ENCODE results near the gene GRK4. TPM values are rescaled to one million over a fixed set of nuclear protein-coding genes. Genes with fewer than 3 reads are reported as not detected.

The GRK4 gene
- total RNA-seq, 2 experiments from 2014 or later: 1.3 to 2.1 TPM

DNA sequence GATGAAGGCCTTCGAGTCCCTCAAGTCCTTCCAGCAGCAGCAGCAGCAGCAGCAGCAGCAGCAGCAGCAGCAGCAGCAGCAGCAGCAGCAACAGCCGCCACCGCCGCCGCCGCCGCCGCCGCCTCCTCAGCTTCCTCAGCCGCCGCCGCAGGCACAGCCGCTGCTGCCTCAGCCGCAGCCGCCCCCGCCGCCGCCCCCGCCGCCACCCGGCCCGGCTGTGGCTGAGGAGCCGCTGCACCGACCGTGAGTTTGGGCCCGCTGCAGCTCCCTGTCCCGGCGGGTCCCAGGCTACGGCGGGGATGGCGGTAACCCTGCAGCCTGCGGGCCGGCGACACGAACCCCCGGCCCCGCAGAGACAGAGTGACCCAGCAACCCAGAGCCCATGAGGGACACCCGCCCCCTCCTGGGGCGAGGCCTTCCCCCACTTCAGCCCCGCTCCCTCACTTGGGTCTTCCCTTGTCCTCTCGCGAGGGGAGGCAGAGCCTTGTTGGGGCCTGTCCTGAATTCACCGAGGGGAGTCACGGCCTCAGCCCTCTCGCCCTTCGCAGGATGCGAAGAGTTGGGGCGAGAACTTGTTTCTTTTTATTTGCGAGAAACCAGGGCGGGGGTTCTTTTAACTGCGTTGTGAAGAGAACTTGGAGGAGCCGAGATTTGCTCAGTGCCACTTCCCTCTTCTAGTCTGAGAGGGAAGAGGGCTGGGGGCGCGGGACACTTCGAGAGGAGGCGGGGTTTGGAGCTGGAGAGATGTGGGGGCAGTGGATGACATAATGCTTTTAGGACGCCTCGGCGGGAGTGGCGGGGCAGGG lies 111.7 kb downstream of the GRK4 start:
- Mint-ChIP-seq H3K9me3 (no peaks in the 10 kb centered on the region), H3K4me3 (peak overlapping the region; percentile 83), H3K36me3 (ENCODE audit: low read depth) (peaks cover 1% of the 10 kb centered on the region), H3K27me3 (ENCODE audit: low read depth) (no peaks in the 10 kb centered on the region), H3K4me1 (ENCODE audit: low read depth) (peaks cover 34% of the 10 kb centered on the region), H3K27ac (peak overlapping the region; percentile 83)
- CTCF ChIA-PET: interaction anchor here (0.6 to 1.0 kb wide), 2 partner anchors 36 to 324 kb away, joined by 3 to 5 read pairs; no protein-coding TSS in a partner anchor
- DNase-seq: peak; percentile 62
- intact Hi-C loops (cut with micrococcal nuclease): loop anchor here (1.0 kb wide), 6 partner anchors 10 to 880 kb away; partner anchors contain the start of genes GRK4 and NOP14

DNA sequence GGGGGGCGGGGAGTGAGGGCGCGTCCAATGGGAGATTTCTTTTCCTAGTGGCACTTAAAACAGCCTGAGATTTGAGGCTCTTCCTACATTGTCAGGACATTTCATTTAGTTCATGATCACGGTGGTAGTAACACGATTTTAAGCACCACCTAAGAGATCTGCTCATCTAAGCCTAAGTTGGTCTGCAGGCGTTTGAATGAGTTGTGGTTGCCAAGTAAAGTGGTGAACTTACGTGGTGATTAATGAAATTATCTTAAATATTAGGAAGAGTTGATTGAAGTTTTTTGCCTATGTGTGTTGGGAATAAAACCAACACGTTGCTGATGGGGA lies 112.2 kb downstream of the GRK4 start:
- Mint-ChIP-seq H3K27ac (no peak overlapping the region), H3K9me3 (no peaks in the 10 kb centered on the region), H3K27me3 (ENCODE audit: low read depth) (no peaks in the 10 kb centered on the region), H3K4me1 (ENCODE audit: low read depth) (peaks cover 37% of the 10 kb centered on the region), H3K4me3 (peak overlapping the region; percentile 83), H3K36me3 (ENCODE audit: low read depth) (peaks cover 1% of the 10 kb centered on the region)
- DNase-seq: no peak
- CTCF ChIA-PET: interaction anchor here (1.0 kb wide), 1 partner anchor 35 kb away, joined by 3 read pairs; no protein-coding TSS in a partner anchor
- intact Hi-C loops (cut with micrococcal nuclease): no loop called here

DNA sequence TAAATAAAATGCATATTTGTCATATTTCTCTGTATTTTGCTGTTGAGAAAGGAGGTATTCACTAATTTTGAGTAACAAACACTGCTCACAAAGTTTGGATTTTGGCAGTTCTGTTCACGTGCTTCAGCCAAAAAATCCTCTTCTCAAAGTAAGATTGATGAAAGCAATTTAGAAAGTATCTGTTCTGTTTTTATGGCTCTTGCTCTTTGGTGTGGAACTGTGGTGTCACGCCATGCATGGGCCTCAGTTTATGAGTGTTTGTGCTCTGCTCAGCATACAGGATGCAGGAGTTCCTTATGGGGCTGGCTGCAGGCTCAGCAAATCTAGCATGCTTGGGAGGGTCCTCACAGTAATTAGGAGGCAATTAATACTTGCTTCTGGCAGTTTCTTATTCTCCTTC lies 114.4 kb downstream of the GRK4 start:
- peak; percentile 69 for DNase-seq
- H3K4me1 Mint-ChIP-seq (ENCODE audit: low read depth): peaks cover 53% of the 10 kb centered on the region
- peaks cover 1% of the 10 kb centered on the region for H3K36me3 Mint-ChIP-seq (ENCODE audit: low read depth)
- CTCF ChIA-PET: no interaction called here
- no peaks in the 10 kb centered on the region for H3K27me3 Mint-ChIP-seq (ENCODE audit: low read depth)
- H3K27ac Mint-ChIP-seq: peak overlapping the region; percentile 68
- H3K9me3 Mint-ChIP-seq: no peaks in the 10 kb centered on the region
- intact Hi-C loops (cut with micrococcal nuclease): no loop called here
- H3K4me3 Mint-ChIP-seq: no peak overlapping the region

DNA sequence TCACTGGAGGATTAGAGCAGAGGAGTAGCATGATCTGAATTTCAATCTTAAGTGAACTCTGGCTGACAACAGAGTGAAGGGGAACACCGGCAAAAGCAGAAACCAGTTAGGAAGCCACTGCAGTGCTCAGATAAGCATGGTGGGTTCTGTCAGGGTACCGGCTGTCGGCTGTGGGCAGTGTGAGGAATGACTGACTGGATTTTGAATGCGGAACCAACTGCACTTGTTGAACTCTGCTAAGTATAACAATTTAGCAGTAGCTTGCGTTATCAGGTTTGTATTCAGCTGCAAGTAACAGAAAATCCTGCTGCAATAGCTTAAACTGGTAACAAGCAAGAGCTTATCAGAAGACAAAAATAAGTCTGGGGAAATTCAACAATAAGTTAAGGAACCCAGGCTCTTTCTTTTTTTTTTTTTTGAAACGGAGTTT lies 116.3 kb downstream of the GRK4 start:
- Mint-ChIP-seq H3K9me3 (peaks cover 2% of the 10 kb centered on the region), H3K4me3 (no peak overlapping the region), H3K4me1 (ENCODE audit: low read depth) (peaks cover 68% of the 10 kb centered on the region), H3K27ac (no peak overlapping the region), H3K27me3 (ENCODE audit: low read depth) (no peaks in the 10 kb centered on the region), H3K36me3 (ENCODE audit: low read depth) (peaks cover 7% of the 10 kb centered on the region)
- CTCF ChIA-PET: interaction anchor here (0.7 to 1.1 kb wide), 2 partner anchors 16 to 124 kb away, joined by 3 read pairs; no protein-coding TSS in a partner anchor
- DNase-seq: no peak
- intact Hi-C loops (cut with micrococcal nuclease): no loop called here

DNA sequence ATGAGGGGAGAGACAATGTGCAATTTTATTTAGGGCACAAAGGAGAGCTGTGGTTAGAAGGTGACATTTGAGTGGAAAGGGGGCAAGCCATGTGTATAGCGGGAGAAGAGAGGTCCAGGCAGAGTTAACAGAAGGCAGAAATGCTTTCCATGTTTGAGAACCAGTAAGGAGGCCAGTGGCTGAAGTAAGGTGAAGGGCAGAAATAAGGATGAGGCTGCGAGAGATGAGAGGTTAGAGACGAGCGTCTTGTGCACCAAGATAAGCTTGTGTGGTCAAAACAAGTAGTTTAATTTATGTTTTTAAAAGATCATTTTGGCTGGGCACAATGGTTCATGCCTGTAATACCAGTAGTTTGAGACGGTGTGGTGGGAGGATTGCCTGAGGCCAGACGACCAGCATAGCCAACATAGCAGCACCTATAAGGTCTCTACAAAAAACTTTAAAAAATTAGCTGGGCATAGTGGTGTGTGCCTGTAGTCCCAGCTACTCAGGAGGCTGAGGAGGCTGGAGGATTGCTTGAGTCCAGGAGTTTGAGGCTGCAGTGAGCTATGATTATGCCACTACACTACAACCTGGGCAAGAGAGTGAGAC lies 119.6 kb downstream of the GRK4 start:
- Mint-ChIP-seq H3K4me3 (no peak overlapping the region), H3K4me1 (ENCODE audit: low read depth) (peaks cover 75% of the 10 kb centered on the region), H3K27me3 (ENCODE audit: low read depth) (no peaks in the 10 kb centered on the region), H3K9me3 (peaks cover 2% of the 10 kb centered on the region), H3K36me3 (ENCODE audit: low read depth) (peaks cover 15% of the 10 kb centered on the region), H3K27ac (peak overlapping the region; percentile 15)
- intact Hi-C loops (cut with micrococcal nuclease): no loop called here
- no peak for DNase-seq
- CTCF ChIA-PET: interaction anchor here (0.6 to 1.0 kb wide), 2 partner anchors 107 to 127 kb away, joined by 3 read pairs; no protein-coding TSS in a partner anchor

DNA sequence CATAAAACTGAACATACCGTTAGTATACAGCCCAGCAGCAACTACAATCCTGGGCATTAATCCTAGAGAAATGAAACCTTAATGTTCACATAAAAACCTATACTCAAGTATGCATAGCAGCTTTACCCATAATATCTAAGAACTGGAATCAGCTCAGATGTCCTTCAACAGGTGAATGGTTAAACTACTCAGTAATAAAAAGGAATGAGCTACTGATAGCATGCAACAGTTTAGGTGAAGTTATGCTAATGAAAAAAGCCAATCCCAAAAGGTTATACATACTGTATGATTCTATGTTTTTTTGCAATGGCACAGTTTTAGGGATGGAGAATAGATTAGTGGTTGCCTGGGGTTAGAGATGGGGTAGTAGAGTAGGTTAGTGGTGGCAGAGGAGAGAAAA lies 120.4 kb downstream of the GRK4 start:
- Mint-ChIP-seq H3K4me3 (peak overlapping the region; percentile 16), H3K4me1 (ENCODE audit: low read depth) (peaks cover 77% of the 10 kb centered on the region), H3K9me3 (peaks cover 2% of the 10 kb centered on the region), H3K36me3 (ENCODE audit: low read depth) (peaks cover 20% of the 10 kb centered on the region), H3K27me3 (ENCODE audit: low read depth) (no peaks in the 10 kb centered on the region), H3K27ac (peak overlapping the region; percentile 86)
- DNase-seq: no peak
- intact Hi-C loops (cut with micrococcal nuclease): loop anchor here (2.0 kb wide), 1 partner anchor 119 kb away; no protein-coding TSS in a partner anchor
- CTCF ChIA-PET: interaction anchor here (1.1 kb wide), 1 partner anchor 11 kb away, joined by 3 read pairs; no protein-coding TSS in a partner anchor

DNA sequence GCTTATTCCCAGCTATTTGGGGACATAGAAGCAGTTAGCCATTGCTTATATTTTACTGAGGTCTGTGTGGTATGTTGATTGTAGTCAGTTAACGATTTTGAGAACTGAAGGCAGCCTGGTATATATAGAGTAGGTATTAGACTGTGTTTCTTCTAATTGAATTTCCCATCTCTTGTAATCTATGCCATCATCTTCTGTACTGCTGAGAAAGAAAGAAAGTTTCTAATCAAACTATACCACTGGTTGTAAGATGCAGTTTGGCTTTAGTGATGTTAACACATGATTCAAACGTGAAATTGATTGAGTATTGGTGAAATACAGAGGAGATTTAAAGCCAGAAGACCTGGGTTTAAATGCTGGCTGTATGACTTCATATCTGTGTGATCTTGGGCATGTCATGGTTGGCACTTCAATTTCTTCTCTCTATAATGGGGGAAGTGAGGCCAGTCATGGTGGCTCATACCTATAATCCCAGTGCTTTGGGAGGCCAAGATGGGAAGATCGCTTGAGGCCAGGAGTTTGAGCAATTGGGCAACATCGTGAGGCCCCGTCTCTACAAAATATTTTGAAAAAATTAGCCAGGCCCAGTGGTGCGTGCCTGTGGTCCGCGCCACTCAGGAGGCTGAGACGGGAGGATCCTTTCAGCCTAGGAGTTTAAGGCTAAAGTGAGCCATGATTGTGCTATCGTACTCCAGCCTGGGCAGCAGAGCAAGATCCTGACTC lies 122.7 kb downstream of the GRK4 start:
- intact Hi-C loops (cut with micrococcal nuclease): loop anchor here (1.0 to 5.0 kb wide), 7 partner anchors 12 to 674 kb away; partner anchors contain the start of genes GRK4, HTT, HTT-AS and NOP14
- Mint-ChIP-seq H3K36me3 (ENCODE audit: low read depth) (peaks cover 29% of the 10 kb centered on the region), H3K27me3 (ENCODE audit: low read depth) (no peaks in the 10 kb centered on the region), H3K9me3 (peaks cover 2% of the 10 kb centered on the region), H3K4me3 (peak overlapping the region; percentile 23), H3K4me1 (ENCODE audit: low read depth) (peaks cover 69% of the 10 kb centered on the region), H3K27ac (peak overlapping the region; percentile 86)
- no peak for DNase-seq
- CTCF ChIA-PET: interaction anchor here (1.0 kb wide), 2 partner anchors 9 to 16 kb away, joined by 3 to 4 read pairs; no protein-coding TSS in a partner anchor

DNA sequence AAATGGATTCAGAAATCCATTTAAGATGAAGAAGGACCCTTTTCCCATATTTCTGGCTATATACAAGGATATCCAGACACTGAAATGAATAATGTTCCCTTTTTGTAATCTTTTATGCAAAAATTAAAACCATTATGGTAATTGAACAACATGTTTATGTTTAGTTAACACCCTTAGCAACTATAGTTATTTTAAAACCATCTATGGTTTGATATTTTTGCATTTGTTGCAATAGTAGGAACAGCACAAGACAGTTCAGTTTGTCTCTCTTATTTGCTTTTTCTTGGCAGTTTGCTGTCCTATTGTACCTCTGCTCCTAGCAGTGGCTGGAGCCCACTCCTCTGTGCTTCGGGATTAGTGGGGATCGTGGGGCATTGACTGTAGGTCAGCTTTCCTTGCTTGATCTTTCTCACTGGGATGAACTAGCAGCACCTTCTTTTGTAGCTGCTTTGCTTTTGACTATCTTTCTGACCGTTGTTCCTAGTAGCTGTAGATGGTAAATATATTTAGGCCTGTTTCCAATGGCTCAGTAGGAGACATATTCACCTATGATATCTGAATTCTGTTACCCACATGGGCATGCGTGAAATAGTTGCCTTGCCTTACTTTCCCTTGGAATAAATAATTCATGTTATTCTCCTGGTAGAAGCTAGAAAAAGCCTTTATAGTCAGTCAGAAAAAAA lies 123.9 kb downstream of the GRK4 start:
- H3K9me3 Mint-ChIP-seq: peaks cover 2% of the 10 kb centered on the region
- H3K4me1 Mint-ChIP-seq (ENCODE audit: low read depth): peaks cover 68% of the 10 kb centered on the region
- intact Hi-C loops (cut with micrococcal nuclease): loop anchor here (2.0 to 5.0 kb wide), 3 partner anchors 125 to 675 kb away; partner anchors contain the start of genes GRK4 and NOP14
- CTCF ChIA-PET: interaction anchor here (1.0 kb wide), 1 partner anchor 15 kb away, joined by 4 read pairs; no protein-coding TSS in a partner anchor
- H3K27ac Mint-ChIP-seq: peak overlapping the region; percentile 46
- H3K36me3 Mint-ChIP-seq (ENCODE audit: low read depth): peaks cover 31% of the 10 kb centered on the region
- H3K27me3 Mint-ChIP-seq (ENCODE audit: low read depth): no peaks in the 10 kb centered on the region
- DNase-seq: no peak
- H3K4me3 Mint-ChIP-seq: no peak overlapping the region

Other genes with a start within 250 kb of the GRK4 start
- gene TNIP2, start 207.2 kb upstream of the GRK4 start, total RNA-seq: 10 to 100 TPM; 54.2 to 55.0 TPM
- 10 to 100 TPM; 45.7 to 47.4 TPM for gene SH3BP2, start 170.5 kb upstream of the GRK4 start, total RNA-seq
- gene ADD1, start 119.7 kb upstream of the GRK4 start, total RNA-seq: 100 to 1,000 TPM; 165 TPM
- gene NOP14, start 165 bp upstream of the GRK4 start, total RNA-seq: 10 to 100 TPM; 48.3 to 55.1 TPM
- gene HTT-AS, start 111.0 kb downstream of the GRK4 start, total RNA-seq: not detected
- gene HTT, start 111.1 kb downstream of the GRK4 start, total RNA-seq: 10 to 100 TPM; 91.6 to 94.1 TPM

All from activated naive CD4-positive, alpha-beta T cell treated with anti-CD3 and anti-CD28 coated beads for 36 hours (primary cell).